SKM-1 treated with dmso at 0.1 percent for 144 hours (cell line): ENCODE data around the gene OLFML2B.
"Not testable (repeated sequence)": the region's sequence is repeated elsewhere in the genome, so short reads cannot be mapped to it uniquely, and the experiment has no call there.

Source experiments
- DNase-seq: peaks from one replicate; lab custom pipeline; 2025; ENCODE audit not compliant: unreplicated experiment; lab: John Stamatoyannopoulos, UW

OLFML2B gene

GRCh38 chr1:162023547-162024501 lies at the start of gene OLFML2B:
Gene OLFML2B (minus strand): TSS chr1:162023869. CDS start chr1:162023430, 439 bp downstream.
- DNase-seq, result peak; percentile 64

- DNase-seq, result no peak
These were observed 49.1 kb upstream of the OLFML2B start for GRCh38 chr1:162072740-162073139.

DNA sequence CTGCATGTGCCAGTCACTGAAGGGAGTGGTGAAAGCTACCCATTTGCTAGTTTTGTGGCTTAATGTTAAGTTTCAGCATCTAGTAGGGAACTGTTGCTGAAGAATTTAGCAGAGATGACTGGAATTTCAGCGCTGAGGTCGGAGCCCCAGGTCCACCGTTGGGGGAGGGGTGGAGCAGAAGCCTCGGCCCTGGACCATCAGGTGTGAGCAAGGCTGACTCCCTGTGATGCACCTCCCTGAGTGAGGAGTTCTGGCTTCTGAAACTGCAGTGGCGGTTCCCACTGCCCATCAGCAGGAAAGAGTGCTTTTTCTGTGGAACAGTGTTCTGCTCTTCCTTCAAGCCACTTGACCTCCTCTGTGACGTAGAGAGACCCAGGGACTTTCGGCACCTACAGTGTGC lies 47.2 kb upstream of the OLFML2B start:
- no peak for DNase-seq

- peak; percentile 37 for DNase-seq
These were observed 46.6 kb upstream of the OLFML2B start for GRCh38 chr1:162070094-162070748.

DNA sequence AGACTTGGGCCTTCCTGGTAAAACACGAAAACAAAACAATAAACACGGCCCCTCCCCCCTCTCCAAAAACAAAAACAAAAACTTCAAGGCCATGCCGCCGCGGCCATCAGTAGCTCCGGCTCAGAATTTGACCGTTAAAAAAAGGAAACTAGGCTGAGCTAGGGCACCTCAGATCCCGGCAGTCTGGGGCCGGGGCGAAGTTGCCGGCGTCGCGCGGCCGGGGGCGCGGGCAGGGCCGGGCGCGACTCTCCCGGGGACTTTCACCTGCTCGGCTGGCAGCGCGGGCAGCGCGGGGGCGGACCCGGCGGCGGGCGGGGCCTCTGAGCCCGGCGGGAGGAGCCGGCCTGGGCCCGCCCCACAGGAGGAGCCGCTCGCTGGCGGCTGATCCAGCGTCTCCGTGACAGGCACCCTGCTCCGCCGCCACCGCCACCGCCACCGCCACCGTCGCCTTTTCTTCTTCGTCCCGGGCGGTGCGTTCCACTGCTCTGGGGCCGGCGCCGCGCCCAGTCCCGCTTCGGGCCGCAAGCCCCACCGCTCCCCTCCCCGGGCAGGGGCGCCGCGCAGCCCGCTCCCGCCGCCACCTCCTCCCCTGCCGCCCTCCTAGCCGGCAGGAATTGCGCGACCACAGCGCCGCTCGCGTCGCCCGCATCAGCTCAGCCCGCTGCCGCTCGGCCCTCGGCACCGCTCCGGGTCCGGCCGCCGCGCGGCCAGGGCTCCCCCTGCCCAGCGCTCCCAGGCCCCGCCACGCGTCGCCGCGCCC lies 45.8 kb upstream of the OLFML2B start, which contains the start of gene NOS1AP:
Gene NOS1AP (plus strand): TSS at position 358 of the 760 bp plus-strand sequence. CDS start 487 bp downstream, outside the sequence.
- peak; percentile 74 for DNase-seq

DNA sequence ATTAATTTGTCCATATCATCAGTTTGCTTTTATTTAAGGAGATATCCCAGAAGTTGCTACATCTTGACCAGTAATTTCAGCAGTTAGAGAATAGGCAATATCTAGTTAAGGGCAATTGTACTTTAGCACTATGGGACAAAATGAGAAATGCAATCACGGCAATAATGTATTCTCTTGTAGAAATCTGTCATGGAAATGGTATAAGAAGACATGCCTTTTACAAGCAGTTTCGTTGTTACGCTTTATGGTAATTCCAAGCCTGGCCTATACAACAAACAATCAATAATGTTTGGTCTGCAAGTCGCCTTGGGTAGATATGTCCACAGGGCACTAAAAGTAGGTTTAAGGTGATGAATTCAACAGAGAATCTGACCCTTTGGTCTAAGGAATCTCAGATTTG lies 44.6 kb upstream of the OLFML2B start:
- DNase-seq, result no peak

GRCh38 chr1:162067466-162067865 lies 43.8 kb upstream of the OLFML2B start:
- DNase-seq, result no peak

DNA sequence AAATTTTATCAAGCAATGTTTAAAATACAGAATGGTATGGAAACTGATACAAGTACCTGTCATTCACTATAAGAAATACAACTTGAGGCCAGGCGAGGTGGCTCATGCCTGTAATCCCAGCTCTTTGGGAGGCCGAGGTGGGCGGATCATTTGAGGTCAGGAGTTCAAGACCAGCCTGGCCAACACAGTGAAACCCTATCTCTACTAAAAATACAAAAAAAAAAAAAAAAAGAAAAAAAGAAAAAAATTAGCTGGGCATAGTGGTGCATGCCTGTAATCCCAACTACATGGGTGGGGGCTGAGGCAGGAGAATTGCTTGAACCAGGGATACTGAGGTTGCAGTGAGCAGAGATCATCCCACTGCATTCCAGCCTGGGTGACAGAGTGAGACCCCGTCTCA lies 43.2 kb upstream of the OLFML2B start:
- not testable (repeated sequence) for DNase-seq

DNA sequence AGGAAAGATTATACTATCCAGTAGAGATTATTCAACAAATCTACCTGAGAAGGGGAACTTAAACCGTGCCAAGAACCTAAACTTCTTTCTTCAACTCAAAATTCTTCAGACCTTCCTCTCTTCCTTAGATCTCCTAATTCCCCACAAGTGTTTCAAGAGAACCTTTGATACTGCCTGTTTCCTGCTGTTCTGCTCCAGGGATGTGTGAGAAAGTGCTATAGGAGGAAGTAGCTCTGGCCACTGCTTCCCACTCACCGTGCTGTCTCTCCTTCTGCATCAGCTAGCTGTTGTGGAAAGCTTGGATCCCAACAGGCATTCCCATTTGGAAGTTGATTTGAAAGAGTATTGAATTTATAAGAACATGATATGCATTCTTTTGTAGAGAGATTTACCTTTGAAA lies 41.3 kb upstream of the OLFML2B start:
- no peak for DNase-seq

GRCh38 chr1:162062542-162063015 lies 38.9 kb upstream of the OLFML2B start:
- no peak for DNase-seq

DNA sequence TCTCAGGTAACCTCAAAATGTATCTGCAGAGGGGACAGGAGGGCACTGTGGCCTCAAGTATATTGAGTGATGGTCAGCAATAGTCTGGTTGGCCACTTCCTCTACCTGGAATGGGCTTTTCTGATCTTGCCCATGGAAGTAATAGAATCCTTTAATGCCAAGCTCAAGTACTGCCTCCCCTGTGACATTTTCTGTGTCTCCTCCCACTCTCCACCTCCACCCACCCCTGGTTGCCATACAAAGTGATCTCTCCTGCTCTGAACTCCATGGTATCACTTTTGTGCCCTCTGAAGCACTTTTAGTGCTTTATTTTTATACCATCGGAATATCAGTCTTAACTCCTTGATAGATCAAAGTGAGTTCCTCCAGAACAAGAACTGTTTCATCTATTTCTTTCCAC lies 36.6 kb upstream of the OLFML2B start:
- DNase-seq, result no peak

DNA sequence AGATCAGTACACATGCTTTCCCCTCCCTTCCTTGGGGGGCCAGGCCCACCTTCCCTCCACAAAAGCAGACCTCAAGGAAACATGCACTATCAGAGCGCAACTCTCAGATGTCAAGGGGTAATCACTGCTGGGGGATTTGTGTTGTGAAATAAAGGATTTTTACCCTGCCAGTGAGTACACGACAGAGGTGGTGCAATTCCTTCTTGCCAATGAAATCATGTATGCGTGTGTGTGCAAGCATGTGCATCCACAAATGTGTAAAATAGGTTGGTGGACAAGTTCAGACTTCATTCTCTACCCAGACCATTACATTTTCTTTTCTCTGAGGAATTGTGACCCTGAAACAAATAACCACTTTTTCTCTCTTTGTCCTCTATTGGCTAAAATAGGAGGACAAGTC lies 36.1 kb upstream of the OLFML2B start:
- DNase-seq, result no peak

GRCh38 chr1:162056579-162056978 lies 32.9 kb upstream of the OLFML2B start:
- no peak for DNase-seq

GRCh38 chr1:162056043-162056442 lies 32.4 kb upstream of the OLFML2B start:
- peak; percentile 78 for DNase-seq

- no peak for DNase-seq
These were observed 31.4 kb upstream of the OLFML2B start for GRCh38 chr1:162055062-162055461.

DNA sequence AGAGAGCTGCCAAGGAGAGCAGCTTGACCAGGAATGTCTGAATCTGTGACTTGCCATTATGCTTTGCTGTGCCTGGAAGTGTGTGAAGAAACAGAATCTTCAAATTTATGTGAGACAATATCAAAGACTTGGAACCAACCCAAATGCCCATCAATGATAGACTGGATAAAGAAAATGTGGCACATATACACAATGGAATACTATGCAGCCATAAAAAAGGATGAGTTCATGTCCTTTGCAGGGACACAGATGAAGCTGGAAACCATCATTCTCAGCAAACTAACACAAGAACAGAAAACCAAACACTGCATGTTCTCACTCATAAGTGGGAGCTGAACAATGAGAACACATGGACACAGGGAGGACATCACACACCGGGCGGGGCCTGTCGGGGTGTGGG lies 30.3 kb upstream of the OLFML2B start:
- DNase-seq, result not testable (repeated sequence)

- DNase-seq, result no peak
These were observed 23.3 kb upstream of the OLFML2B start for GRCh38 chr1:162046921-162047320.

GRCh38 chr1:162042361-162042760 lies 18.7 kb upstream of the OLFML2B start:
- no peak for DNase-seq

GRCh38 chr1:162040657-162041056 lies 17.0 kb upstream of the OLFML2B start:
- peak; percentile 82 for DNase-seq

- peak; percentile 40 for DNase-seq
These were observed 16.3 kb upstream of the OLFML2B start for GRCh38 chr1:162040001-162040400.

- no peak for DNase-seq
These were observed 15.0 kb upstream of the OLFML2B start for GRCh38 chr1:162038624-162039023.
